HG02610 (cell line): ENCODE results near the gene VSTM2B.
"Not testable (repeated sequence)": the region's sequence is repeated elsewhere in the genome, so short reads cannot be mapped to it uniquely, and the experiment has no call there.

ENCODE experiments used
- ATAC-seq: cut with Tn5 transposase; IDR thresholded peaks from one replicate; pipeline ENCODE4 v1.9.1; 2021; ENCODE audit warnings: mild to moderate bottlenecking, moderate library complexity; ENCODE audit not compliant: unreplicated experiment

VSTM2B gene

GRCh38 chr19:29544656-29545360 is 19.0 kb downstream of the VSTM2B start:
- ATAC-seq, result no peak

- not testable (repeated sequence) for ATAC-seq
Measured at GRCh38 chr19:29545447-29545846, 19.7 kb downstream of the VSTM2B start.

GRCh38 chr19:29545866-29546582 is 20.2 kb downstream of the VSTM2B start:
- ATAC-seq, result no peak

GRCh38 chr19:29546583-29547190 is 20.9 kb downstream of the VSTM2B start:
- no peak for ATAC-seq

GRCh38 chr19:29547361-29547960 is 21.7 kb downstream of the VSTM2B start:
- ATAC-seq, result no peak

GRCh38 chr19:29547981-29548380 is 22.2 kb downstream of the VSTM2B start:
- ATAC-seq, result no peak

- ATAC-seq, result no peak
Measured at GRCh38 chr19:29548483-29549085, 22.8 kb downstream of the VSTM2B start.

GRCh38 chr19:29549105-29550070 is 23.6 kb downstream of the VSTM2B start:
- no peak for ATAC-seq

GRCh38 chr19:29550896-29551295 is 25.1 kb downstream of the VSTM2B start:
- ATAC-seq, result no peak

GRCh38 chr19:29551774-29552173 is 26.0 kb downstream of the VSTM2B start:
- no peak for ATAC-seq

- no peak for ATAC-seq
Measured at GRCh38 chr19:29552454-29553280, 26.9 kb downstream of the VSTM2B start.

GRCh38 chr19:29554149-29554548 is 28.4 kb downstream of the VSTM2B start:
- ATAC-seq, result no peak

GRCh38 chr19:29559110-29559509 is 33.3 kb downstream of the VSTM2B start:
- not testable (repeated sequence) for ATAC-seq

GRCh38 chr19:29559743-29560142 is 33.9 kb downstream of the VSTM2B start:
- no peak for ATAC-seq

- ATAC-seq, result no peak
Measured at GRCh38 chr19:29560313-29561075, 34.7 kb downstream of the VSTM2B start.

- no peak for ATAC-seq
Measured at GRCh38 chr19:29561601-29562000, 35.8 kb downstream of the VSTM2B start.

- ATAC-seq, result no peak
Measured at GRCh38 chr19:29562299-29563297, 36.8 kb downstream of the VSTM2B start.
